Activated B cell treated with CpG ODN at 0.5 μM for 24 hours (primary cell): Measurements from ENCODE around the gene FTMT. TPM values are rescaled to one million over a fixed set of nuclear protein-coding genes. Genes with fewer than 3 reads are reported as not detected.

ENCODE experiments used
- ATAC-seq: fragments of 200-7000 bp; cut with Tn5 transposase; one replicate; pipeline ENCODE4 v1.10.0; 2021; ENCODE audit warnings: low read depth, mild to moderate bottlenecking, moderate library complexity
- CTCF ChIA-PET: fragments of 350-600 bp; sonication (Branson Sonifier 250); formaldehyde crosslinking; loops from one replicate; lab custom pipeline; 2021; ENCODE audit warnings: antibody characterized with exemption; lab: Charles Lee
- POLR2A ChIA-PET: fragments of 350-600 bp; sonication (Branson Sonifier 250); formaldehyde crosslinking; loops from one replicate; lab custom pipeline; 2021; ENCODE audit warnings: antibody characterized with exemption; lab: Charles Lee
- DNase-seq: peaks from one replicate; pipeline ENCODE4 v3.0.0; 2022
- H3K27ac Mint-ChIP-seq: one replicate; pipeline ENCODE4 v1.8.0; 2020; ENCODE audit warnings: mixed read lengths
- H3K27me3 Mint-ChIP-seq: one replicate; pipeline ENCODE4 v1.8.0; 2021; ENCODE audit warnings: mixed read lengths
- H3K36me3 Mint-ChIP-seq: one replicate; pipeline ENCODE4 v1.8.0; 2021; ENCODE audit warnings: low read depth, mixed read lengths
- H3K4me1 Mint-ChIP-seq: one replicate; pipeline ENCODE4 v1.8.0; 2021; ENCODE audit warnings: mixed read lengths
- H3K4me3 Mint-ChIP-seq: one replicate; pipeline ENCODE4 v1.8.0; 2020; ENCODE audit warnings: mild to moderate bottlenecking, mixed read lengths
- H3K9me3 Mint-ChIP-seq: one replicate; pipeline ENCODE4 v1.8.0; 2020; ENCODE audit warnings: mixed read lengths
- intact Hi-C: fragments of 100-400 bp; cut with micrococcal nuclease; formaldehyde crosslinking; loops from one replicate; pipeline ENCODE4 v1.15.1; 2024
- total RNA-seq: library from RNA; stranded (reverse); gene quantifications from 2 replicates; pipeline ENCODE4 v1.2.3, GENCODE V29; 2022
- TF ChIP-seq, protein P1 (sequence below): fragments of 200-600 bp; IDR thresholded peaks from one replicate; pipeline ENCODE4 v1.8.0; 2022; ENCODE audit warnings: antibody characterized with exemption, mild to moderate bottlenecking

FTMT gene
- total RNA-seq, 1 donor from 2014 or later, result not detected

DNA sequence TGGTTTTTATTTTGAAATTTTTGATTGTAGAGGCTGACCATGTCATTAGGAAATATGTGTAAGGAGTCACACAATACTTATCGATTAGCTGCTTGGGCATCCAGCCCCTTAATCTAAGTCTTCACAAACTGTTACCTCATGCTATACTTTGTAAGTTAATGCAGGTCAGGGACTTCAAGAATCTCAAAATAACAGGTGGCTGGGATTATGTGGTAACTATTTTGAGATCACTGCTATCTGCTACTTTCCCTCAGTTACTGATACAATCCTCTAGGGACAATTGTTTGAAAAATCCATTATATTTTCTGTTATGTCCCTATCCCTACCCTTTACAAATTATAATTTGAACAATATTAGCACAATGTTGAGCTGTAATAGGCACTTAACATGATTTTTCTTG, 21.7 kb downstream of the FTMT start:
- TF ChIP-seq, protein P1, sequence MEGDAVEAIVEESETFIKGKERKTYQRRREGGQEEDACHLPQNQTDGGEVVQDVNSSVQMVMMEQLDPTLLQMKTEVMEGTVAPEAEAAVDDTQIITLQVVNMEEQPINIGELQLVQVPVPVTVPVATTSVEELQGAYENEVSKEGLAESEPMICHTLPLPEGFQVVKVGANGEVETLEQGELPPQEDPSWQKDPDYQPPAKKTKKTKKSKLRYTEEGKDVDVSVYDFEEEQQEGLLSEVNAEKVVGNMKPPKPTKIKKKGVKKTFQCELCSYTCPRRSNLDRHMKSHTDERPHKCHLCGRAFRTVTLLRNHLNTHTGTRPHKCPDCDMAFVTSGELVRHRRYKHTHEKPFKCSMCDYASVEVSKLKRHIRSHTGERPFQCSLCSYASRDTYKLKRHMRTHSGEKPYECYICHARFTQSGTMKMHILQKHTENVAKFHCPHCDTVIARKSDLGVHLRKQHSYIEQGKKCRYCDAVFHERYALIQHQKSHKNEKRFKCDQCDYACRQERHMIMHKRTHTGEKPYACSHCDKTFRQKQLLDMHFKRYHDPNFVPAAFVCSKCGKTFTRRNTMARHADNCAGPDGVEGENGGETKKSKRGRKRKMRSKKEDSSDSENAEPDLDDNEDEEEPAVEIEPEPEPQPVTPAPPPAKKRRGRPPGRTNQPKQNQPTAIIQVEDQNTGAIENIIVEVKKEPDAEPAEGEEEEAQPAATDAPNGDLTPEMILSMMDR, result no peak
- Mint-ChIP-seq H3K27ac (no peak overlapping the region), H3K36me3 (no peaks in the 10 kb centered on the region), H3K27me3 (no peaks in the 10 kb centered on the region), H3K9me3 (no peaks in the 10 kb centered on the region), H3K4me3 (no peak overlapping the region), H3K4me1 (no peaks in the 10 kb centered on the region)
- intact Hi-C loops, result no loop called here
- CTCF ChIA-PET, result no interaction called here
- ATAC-seq, result no peak
- POLR2A ChIA-PET, result no interaction called here
- DNase-seq, result no peak

DNA sequence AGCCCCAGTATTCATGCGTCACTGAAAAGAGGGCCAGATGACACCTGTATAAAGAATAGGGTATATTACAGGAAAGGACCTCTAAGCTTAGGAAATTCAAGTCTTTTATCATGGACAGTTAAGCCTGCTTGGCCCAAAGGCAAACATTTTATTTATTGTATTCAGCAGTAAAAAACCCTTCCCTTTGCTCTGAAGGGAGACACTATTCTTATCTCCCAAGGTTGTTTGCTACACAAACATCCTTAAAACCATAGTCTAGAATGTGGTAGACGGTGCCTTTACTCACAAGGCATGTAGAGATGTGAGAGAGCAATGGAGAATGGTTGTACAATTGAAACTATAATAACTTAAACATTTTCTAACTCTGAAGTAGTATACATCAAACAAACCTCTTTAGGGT, 33.9 kb downstream of the FTMT start:
- Mint-ChIP-seq H3K27ac (no peak overlapping the region), H3K4me1 (no peaks in the 10 kb centered on the region), H3K36me3 (no peaks in the 10 kb centered on the region), H3K9me3 (peaks cover 2% of the 10 kb centered on the region), H3K27me3 (no peaks in the 10 kb centered on the region), H3K4me3 (no peak overlapping the region)
- ATAC-seq (no peak), DNase-seq (no peak)
- intact Hi-C loops, result no loop called here
- TF ChIP-seq, protein P1, result no peak
- POLR2A ChIA-PET, result no interaction called here
- CTCF ChIA-PET, result no interaction called here

DNA sequence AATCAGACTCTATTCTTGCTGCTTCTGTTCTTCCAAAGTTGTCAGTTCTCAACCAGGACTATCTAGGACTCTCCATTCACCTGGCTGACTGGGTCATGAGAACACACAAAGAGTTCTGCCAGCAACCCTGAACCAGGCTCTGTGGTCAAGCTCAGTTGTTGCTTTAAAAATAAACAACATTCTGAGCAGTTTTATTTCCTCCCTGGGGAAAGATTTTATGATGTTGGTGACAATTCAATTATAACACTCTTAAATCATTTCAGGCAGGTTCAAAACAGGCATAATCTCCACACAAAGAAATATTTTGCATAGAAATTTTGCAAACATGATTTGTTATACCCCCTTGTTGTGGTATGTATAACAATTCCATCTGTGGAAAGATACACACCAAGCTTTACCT, 36.0 kb downstream of the FTMT start:
- Mint-ChIP-seq H3K4me1 (no peaks in the 10 kb centered on the region), H3K27me3 (no peaks in the 10 kb centered on the region), H3K27ac (no peak overlapping the region)

DNA sequence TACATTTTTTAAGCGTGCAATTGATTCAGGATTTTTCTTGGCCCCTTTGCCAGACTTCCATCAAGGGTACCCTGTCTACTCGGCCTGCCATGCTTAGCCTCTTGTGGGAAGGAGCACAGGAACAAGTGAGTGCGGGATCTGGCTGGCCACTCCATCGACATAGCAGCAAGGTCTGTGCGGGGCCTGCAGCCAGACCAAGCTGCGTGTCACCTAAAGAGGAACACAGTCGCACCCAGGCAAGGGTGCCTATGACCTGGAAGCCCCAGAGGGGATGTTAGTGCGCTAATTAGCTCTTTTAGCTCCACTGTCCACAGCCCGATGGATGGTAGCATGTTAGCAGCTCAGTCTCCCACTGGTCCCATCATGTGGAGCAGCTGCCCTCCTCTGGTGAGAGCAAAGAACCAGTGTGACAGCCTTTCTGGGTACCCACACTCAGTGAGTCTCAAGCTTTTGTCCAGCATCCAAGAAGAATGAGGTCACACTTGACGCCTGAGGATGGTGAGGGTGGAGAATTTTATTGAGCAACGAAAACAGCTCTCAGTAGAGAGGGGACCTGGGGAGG, 38.7 kb downstream of the FTMT start:
- Mint-ChIP-seq H3K9me3 (peaks cover 4% of the 10 kb centered on the region), H3K27me3 (no peaks in the 10 kb centered on the region), H3K4me3 (no peak overlapping the region), H3K36me3 (no peaks in the 10 kb centered on the region), H3K27ac (no peak overlapping the region), H3K4me1 (no peaks in the 10 kb centered on the region)
- POLR2A ChIA-PET, result no interaction called here
- ATAC-seq (no peak), DNase-seq (no peak)
- CTCF ChIA-PET, result no interaction called here
- TF ChIP-seq, protein P1, result no peak
- intact Hi-C loops, result no loop called here

More for the DNA sequence above, 36.0 kb downstream of the FTMT start:
- Mint-ChIP-seq H3K9me3 (peaks cover 2% of the 10 kb centered on the region), H3K36me3 (no peaks in the 10 kb centered on the region), H3K4me3 (no peak overlapping the region)
- ChIA-PET CTCF (no interaction called here), POLR2A (no interaction called here)
- intact Hi-C loops, result no loop called here
- DNase-seq, result no peak
- no peak for ATAC-seq
- TF ChIP-seq, protein P1, result no peak

DNA sequence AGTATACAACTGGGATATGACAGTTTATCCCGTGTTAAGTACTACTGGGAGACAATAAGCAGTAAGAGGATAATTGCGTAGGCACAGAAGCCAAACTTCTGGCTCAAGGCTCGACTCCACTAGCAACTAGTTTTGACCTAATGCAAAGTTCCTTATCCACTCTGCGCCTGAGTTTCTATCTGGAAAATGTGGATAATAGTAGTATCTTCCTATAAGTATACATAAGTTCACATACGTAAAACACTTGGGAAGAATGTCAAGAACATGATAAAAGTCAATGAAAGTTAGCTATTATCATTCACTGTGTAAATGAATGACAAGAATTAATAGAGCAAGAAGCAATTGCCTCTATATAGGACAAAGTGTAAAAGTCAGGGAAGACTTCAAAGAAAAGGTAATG, 45.7 kb downstream of the FTMT start:
- no peaks in the 10 kb centered on the region for H3K27me3 Mint-ChIP-seq
- no peak for ATAC-seq
- DNase-seq, result no peak
- TF ChIP-seq, protein P1, result no peak
- no peak overlapping the region for H3K27ac Mint-ChIP-seq
- no peaks in the 10 kb centered on the region for H3K4me1 Mint-ChIP-seq
- ChIA-PET CTCF (no interaction called here), POLR2A (no interaction called here)
- peaks cover 4% of the 10 kb centered on the region for H3K9me3 Mint-ChIP-seq
- H3K4me3 Mint-ChIP-seq, result no peak overlapping the region
- H3K36me3 Mint-ChIP-seq, result no peaks in the 10 kb centered on the region
- intact Hi-C loops, result no loop called here
